Stomach smooth muscle (tissue), 2 donors: ENCODE measurements around the gene LIPI.
"Not testable (repeated sequence)": the region's sequence is repeated elsewhere in the genome, so short reads cannot be mapped to it uniquely, and the experiment has no call there.

Experiments used
- H3K27ac ChIP-seq: one replicate; pipeline ENCODE4 v1.7.0; 2013; ENCODE audit warnings: mild to moderate bottlenecking, low read length, inconsistent platforms
- H3K27me3 ChIP-seq, 2 donors: one replicate each; pipeline ENCODE4 v1.7.0; 2013; ENCODE audit warnings: low read length in 2 of 2; ENCODE audit not compliant: insufficient read depth in 2 of 2, control insufficient read depth in 1 of 2
- H3K36me3 ChIP-seq, 2 donors: one replicate each; pipeline ENCODE4 v1.7.0; 2013; ENCODE audit warnings: low read length in 2 of 2; ENCODE audit not compliant: control insufficient read depth in 2 of 2, insufficient read depth in 2 of 2
- H3K4me1 ChIP-seq: one replicate; pipeline ENCODE4 v1.7.0; 2013; ENCODE audit warnings: low read length; ENCODE audit not compliant: control insufficient read depth, insufficient read depth
- H3K4me3 ChIP-seq, 2 donors: one replicate each; pipeline ENCODE4 v1.7.0; 2013; ENCODE audit warnings: low read length in 2 of 2
- H3K9ac ChIP-seq, 2 donors: one replicate each; pipeline ENCODE4 v1.7.0; 2013; ENCODE audit warnings: low read length in 2 of 2, mild to moderate bottlenecking in 1 of 2
- H3K9me3 ChIP-seq, 2 donors: one replicate each; pipeline ENCODE4 v1.7.0; 2013; ENCODE audit warnings: low read length in 2 of 2; ENCODE audit not compliant: control insufficient read depth in 2 of 2
- donor health status: healthy.
- donor health status: Pancreatic carcinoma.

The LIPI gene

GRCh38 chr21:14090184-14090583 is 120.6 kb downstream of the LIPI start:
- H3K27me3 ChIP-seq, H3K27ac ChIP-seq, H3K9ac ChIP-seq, H3K9me3 ChIP-seq, H3K4me3 ChIP-seq, H3K36me3 ChIP-seq, H3K4me1 ChIP-seq: not testable (repeated sequence)

DNA sequence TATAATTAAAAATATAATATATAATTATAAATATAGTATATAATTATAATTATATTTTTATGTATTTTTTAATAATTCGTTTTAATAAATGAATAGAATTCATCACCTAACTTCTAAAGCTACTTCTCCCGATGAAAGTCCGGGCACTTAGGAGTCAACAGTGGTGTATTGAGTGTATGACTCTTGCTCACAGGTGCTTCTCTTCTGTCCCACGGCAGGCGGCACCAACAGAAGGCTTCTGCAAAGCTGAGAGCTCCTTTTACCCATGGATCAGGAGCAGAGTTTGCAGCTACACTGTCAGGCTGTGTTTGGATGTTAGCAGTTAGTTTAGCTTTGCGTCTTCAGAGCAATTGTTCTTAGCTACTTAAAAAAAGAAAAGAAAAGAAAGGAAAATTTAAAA is 122.4 kb downstream of the LIPI start:
- H3K9ac ChIP-seq, result no peak overlapping the region
- H3K27me3 ChIP-seq, result no peaks in the 10 kb centered on the region
- no peak overlapping the region for H3K27ac ChIP-seq
- H3K4me1 ChIP-seq, result peaks cover 3% of the 10 kb centered on the region
- H3K9me3 ChIP-seq, result no peaks in the 10 kb centered on the region
- H3K36me3 ChIP-seq, result peaks cover 0 to 2% of the 10 kb centered on the region in 2 donors
- no peak overlapping the region for H3K4me3 ChIP-seq

GRCh38 chr21:14086553-14086952 is 124.2 kb downstream of the LIPI start:
- no peaks in the 10 kb centered on the region for H3K27me3 ChIP-seq
- H3K36me3 ChIP-seq, result no peaks in the 10 kb centered on the region
- H3K4me1 ChIP-seq, result peaks cover 3% of the 10 kb centered on the region
- H3K4me3 ChIP-seq, result no peak overlapping the region
- no peaks in the 10 kb centered on the region for H3K9me3 ChIP-seq
- H3K9ac ChIP-seq, result no peak overlapping the region
- H3K27ac ChIP-seq, result no peak overlapping the region

GRCh38 chr21:14084701-14085100 is 126.1 kb downstream of the LIPI start:
- H3K9me3 ChIP-seq, result no peaks in the 10 kb centered on the region
- H3K4me1 ChIP-seq, result no peaks in the 10 kb centered on the region
- H3K27me3 ChIP-seq, result no peaks in the 10 kb centered on the region
- no peak overlapping the region for H3K9ac ChIP-seq
- H3K27ac ChIP-seq, result no peak overlapping the region
- no peak overlapping the region for H3K4me3 ChIP-seq
- no peaks in the 10 kb centered on the region for H3K36me3 ChIP-seq

DNA sequence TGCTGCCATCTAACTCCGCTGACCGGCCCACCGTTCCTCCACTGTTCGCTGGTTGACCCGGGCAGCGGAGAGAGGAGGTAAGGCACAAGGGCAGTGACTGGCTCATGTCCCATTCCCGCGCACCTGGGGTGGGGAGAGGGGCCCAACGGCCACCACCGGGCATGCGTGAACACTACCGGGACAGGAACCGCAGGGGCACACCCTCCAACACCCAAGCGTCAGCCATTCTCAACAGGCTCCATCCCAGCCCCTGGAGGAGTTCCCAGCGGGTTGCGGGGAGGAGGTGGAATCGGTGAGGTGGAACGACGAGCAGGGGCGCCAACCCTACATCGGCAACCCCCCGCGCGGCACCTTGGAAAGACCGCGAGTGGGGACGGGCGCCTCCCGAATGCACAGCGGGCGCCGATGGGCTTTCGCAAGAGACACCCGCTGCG is 126.7 kb downstream of the LIPI start:
- H3K27ac ChIP-seq, result no peak overlapping the region
- no peak overlapping the region for H3K4me3 ChIP-seq
- H3K27me3 ChIP-seq, result no peaks in the 10 kb centered on the region
- H3K9me3 ChIP-seq, result no peaks in the 10 kb centered on the region
- no peaks in the 10 kb centered on the region for H3K4me1 ChIP-seq
- H3K36me3 ChIP-seq, result no peaks in the 10 kb centered on the region
- H3K9ac ChIP-seq, result no peak overlapping the region

- Histone ChIP-seq H3K9me3 (no peaks in the 10 kb centered on the region), H3K27me3 (no peaks in the 10 kb centered on the region), H3K4me3 (no peak overlapping the region), H3K36me3 (no peaks in the 10 kb centered on the region), H3K9ac (no peak overlapping the region), H3K4me1 (no peaks in the 10 kb centered on the region), H3K27ac (no peak overlapping the region)
Observed at GRCh38 chr21:14080764-14081096, 130.0 kb downstream of the LIPI start.

DNA sequence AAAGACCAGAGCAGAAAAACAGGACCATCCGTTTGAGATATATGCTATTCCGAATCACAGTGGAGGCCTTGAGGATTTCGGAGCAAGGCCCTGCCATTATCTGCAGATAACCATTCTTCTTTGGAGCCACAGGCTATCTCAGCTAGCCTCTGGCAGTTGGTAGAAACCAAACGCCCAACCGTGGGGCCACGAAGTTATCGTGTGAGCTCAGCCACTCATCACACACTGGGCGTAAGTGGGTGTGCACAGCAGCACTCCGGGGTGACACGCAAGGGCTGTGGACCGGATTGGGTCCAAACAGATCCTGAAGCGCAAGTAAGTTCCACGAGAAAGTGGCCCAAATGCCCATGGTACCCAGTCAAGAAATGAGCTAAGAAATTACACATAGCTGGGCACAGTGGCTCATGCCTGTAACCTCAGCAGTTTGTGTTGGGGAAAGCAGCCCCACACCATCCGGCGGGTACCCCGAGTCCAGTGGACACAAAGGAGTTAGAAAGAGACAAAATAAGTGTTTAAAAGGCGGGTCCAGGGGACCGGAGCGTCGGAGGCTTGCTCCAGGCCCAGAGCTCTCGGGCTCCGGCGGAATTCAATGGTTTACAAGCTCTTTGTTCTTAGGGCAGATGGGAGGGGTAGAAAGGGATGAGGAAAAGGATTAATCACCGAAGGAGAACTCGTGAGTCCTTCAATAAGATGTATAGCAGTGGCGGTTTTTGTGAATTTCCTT is 130.6 kb downstream of the LIPI start:
- Histone ChIP-seq H3K9me3 (no peaks in the 10 kb centered on the region), H3K4me1 (no peaks in the 10 kb centered on the region), H3K27me3 (no peaks in the 10 kb centered on the region), H3K4me3 (no peak overlapping the region), H3K27ac (no peak overlapping the region), H3K36me3 (no peaks in the 10 kb centered on the region), H3K9ac (no peak overlapping the region)

DNA sequence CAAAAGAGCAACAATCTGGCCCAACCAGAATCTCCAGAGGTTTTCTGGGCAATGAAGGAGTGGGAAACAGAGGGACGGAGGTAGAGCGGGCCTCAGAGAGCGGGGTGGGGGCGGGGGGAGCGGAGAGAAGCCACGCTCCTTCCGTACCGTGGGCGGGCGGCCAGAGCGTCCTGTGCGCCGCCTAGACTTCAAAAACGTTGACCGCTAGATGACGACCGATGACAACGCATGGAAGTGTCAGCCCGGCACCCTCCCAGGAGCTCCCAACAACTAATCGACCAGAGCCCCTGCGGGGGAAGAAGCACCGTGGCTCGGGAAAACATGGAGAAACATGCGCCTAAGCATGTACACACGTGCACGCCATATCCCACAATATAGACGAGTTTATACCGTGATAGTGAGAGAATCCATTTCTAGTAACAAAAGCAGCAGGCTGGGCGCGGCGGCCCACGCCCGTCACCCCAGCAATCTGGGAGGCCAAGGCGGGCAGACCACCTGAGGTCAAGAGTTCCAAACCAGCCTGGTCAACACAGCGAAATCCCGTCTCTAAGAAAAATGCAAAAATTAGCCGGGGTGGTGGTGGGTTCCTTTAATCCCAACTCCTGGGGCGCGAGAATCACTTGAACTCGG is 131.9 kb downstream of the LIPI start:
- Histone ChIP-seq H3K27me3 (no peaks in the 10 kb centered on the region), H3K27ac (no peak overlapping the region), H3K9me3 (no peaks in the 10 kb centered on the region), H3K9ac (no peak overlapping the region), H3K36me3 (no peaks in the 10 kb centered on the region), H3K4me1 (no peaks in the 10 kb centered on the region), H3K4me3 (no peak overlapping the region)

DNA sequence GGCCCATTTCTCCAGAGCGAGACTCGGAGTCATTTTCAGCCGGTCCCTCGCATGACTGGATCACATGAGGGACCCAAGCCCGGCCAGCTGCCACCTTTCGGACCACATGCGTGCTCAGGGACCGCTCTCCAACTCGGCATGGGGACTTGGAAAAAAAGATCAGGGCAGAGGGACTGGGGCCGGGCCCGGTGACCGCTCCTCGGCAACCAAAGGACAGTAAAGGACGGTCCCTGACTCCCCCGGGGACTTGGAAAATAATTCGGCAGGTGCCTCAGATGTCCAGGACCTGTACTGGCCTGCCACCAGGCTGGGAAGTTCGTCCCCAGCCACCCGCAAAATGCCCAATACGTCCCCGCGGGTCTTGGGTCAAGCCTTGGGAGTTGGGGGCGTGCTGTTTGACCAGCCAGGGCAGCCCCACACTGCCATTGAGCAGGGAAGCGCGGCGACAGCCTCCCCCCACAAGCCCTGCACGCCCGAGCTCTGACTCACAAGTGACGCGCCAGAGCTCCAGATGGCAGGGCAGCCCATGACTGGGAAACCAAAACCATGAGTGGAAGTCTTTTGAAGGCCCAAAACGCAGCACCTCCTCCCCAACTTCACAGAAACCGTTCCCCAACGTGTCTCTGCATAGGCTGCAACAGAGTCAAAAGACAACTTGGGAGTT is 134.5 kb downstream of the LIPI start:
- no peaks in the 10 kb centered on the region for H3K4me1 ChIP-seq
- no peak overlapping the region for H3K4me3 ChIP-seq
- H3K36me3 ChIP-seq, result no peaks in the 10 kb centered on the region
- H3K27me3 ChIP-seq, result no peaks in the 10 kb centered on the region
- H3K9me3 ChIP-seq, result no peaks in the 10 kb centered on the region
- no peak overlapping the region for H3K27ac ChIP-seq
- no peak overlapping the region for H3K9ac ChIP-seq

DNA sequence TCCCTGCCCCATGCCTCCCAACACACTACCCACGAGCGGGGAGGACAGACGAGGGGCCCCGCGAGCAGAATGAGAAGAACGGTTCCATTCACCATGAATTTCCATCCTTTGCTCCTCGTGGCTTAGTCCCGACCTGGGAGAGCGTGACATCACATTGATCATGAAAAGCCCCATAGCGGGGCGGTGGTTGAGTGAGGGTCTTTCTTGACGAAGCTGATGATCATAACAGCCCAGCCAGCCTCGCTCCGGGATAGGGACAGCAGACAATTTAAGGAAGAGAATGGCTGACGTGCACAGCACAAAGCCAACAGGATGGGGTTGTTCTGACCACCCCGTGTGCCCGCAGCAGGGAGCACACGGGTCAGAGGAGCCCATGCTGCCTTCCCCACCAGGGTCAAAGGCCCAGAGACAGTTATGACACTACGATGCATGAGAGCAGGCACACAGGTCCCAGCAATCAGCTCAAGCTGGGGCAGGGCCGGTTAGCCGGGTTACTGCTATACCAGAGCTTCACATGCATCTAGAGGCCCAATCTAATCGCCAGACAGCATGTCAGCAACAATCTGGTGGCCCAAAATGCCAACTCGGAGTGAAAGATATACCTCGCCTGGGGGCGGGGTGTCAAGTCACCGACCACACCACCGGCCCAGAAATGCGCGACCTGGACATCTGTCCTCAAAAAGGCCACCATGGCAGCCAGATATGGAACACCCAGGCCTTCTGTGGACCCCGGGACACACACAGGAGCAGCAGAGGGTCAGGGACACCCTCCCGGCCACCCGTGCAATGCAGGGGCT is 135.2 kb downstream of the LIPI start:
- H3K27me3 ChIP-seq, result no peaks in the 10 kb centered on the region
- no peaks in the 10 kb centered on the region for H3K4me1 ChIP-seq
- no peak overlapping the region for H3K4me3 ChIP-seq
- no peaks in the 10 kb centered on the region for H3K36me3 ChIP-seq
- H3K9ac ChIP-seq, result no peak overlapping the region
- no peaks in the 10 kb centered on the region for H3K9me3 ChIP-seq
- no peak overlapping the region for H3K27ac ChIP-seq
